Keratinocyte (primary cell): ENCODE results near the gene GRIP1.

ENCODE experiments used
- CTCF ChIP-seq, 3 experiments: IDR thresholded peaks in 1 of 3; conservative IDR thresholded peaks in 1 of 3; optimal IDR thresholded peaks in 1 of 3; 2 replicates in 2 of 3; 3 replicates in 1 of 3; pipeline versions ENCODE3 to v1.5.1; 2011; ENCODE audit warnings: low read length in 3 of 3, mild to moderate bottlenecking in 3 of 3, moderate library complexity in 2 of 3, control low read depth in 1 of 3, inconsistent platforms in 1 of 3; ENCODE audit not compliant: insufficient read depth in 2 of 3; ENCODE audit errors: extremely low read depth in 1 of 3
- EZH2 ChIP-seq: IDR thresholded peaks from one replicate; pipeline ENCODE4 v1.6.1; 2012; ENCODE audit warnings: inconsistent platforms, mild to moderate bottlenecking, low read length, moderate library complexity

- TF ChIP-seq CTCF (optimal IDR thresholded peaks at IDR 0.05 in 1 of 3, IDR thresholded peaks at IDR 0.05 in 1 of 3, conservative IDR thresholded peaks at IDR 0.05 in 1 of 3; ENCODE audit: extremely low read depth in 1 of 3, insufficient read depth in 2 of 3, low read length in 3 of 3) (no peak), EZH2 (no peak)
Observed at GRCh38 chr12:66495709-66496108, 183.2 kb downstream of the GRIP1 start.
